ENCODE results near the gene DENND1A. TPM values are rescaled to one million over a fixed set of nuclear protein-coding genes. Genes with fewer than 3 reads are reported as not detected.

DENND1A gene
- total RNA-seq, 2 donors from 2014 or later = 18.9 to 26.8 TPM

DNA sequence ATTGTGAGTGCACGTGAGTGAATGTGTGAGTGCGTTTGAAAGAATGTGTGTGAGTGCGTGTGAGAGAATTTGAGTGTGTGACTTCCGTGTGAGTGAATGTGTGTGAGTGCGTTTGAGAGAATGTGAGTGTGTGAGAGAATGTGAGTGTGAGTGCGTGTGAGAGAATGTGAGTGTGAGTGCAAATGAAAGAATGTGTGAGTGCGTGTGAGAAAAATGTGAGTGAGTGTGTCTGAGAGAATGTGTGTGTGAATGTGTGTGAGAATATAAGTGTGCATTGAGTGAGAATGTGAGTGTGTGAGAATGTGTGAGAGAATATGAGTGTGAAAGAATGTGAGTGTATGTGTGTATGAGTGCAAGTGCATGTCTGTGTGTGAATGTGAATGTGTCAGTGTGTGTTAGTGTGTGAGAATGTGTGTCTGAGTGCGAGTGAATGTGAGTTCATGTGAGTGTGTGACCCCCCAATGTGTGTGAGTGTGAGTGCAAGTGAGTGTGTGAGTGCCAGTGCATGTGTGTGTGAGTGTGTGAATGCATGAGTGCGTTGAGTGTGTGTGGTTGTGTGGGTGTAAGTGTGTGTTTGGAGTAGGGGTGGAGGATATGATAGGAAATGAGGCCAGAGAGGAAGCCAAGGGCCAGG lies 43.8 kb upstream of the DENND1A start:
- intact Hi-C loops (cut with DNase I) = no loop called here
- no peak overlapping the region for H3K4me3 ChIP-seq
- H3K4me1 ChIP-seq (replicated peaks) = no peaks in the 10 kb centered on the region
- TF ChIP-seq POLR2AphosphoS5 (IDR thresholded peaks at IDR 0.05) (no peak), POLR2A (IDR thresholded peaks at IDR 0.05) (no peak)
- H3K27me3 ChIP-seq (replicated peaks; ENCODE audit: insufficient read depth) = no peaks in the 10 kb centered on the region
- WGBS = 93% methylated on average over 8 of the region's 9 CpGs
- no peak for DNase-seq (ENCODE audit: low spot score)
- no peaks in the 10 kb centered on the region for H3K36me3 ChIP-seq
- H3K9me3 ChIP-seq = no peaks in the 10 kb centered on the region
- no peak overlapping the region for H3K27ac ChIP-seq

DNA sequence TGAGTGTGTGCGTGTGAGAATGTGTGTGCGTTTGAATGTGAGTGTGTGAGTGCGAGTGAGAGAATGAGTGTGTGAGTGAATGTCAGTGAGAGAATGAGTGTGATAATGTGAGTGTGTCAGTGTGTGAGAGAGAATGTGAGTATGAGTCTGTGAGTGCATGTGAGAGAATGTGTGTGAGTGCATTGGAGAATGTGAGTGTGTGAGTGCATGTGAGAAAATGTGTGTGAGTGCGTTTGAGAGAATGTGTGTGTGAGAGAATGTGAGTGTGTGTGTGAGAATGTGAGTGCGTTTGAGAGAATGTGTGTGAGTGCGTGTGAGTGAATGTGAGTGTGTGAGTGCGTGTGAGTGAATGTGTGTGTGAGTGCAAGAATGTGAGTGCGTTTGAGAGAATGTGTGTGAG lies 42.7 kb upstream of the DENND1A start:
- intact Hi-C loops (cut with DNase I) = no loop called here

DNA sequence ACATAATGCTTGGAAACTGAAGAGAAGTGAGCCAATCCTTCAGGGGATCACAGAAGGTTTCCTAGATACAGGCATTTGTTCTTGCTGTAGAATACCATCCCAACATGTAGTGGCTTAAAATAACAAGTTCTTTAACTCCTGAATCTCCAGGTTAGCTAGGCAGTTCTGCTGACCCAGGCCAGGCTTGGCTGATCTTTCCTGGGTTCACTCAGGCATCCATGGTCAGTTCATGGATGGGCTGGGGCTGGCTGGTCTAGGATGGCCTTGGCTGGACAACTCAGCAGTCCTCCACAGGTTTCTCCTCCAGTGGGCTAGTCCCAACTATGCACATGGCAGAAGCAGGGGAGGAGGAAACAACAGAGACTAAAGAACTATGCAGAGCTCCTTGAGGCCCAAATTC lies 37.4 kb upstream of the DENND1A start:
- no peaks in the 10 kb centered on the region for H3K36me3 ChIP-seq
- H3K4me3 ChIP-seq = no peak overlapping the region
- H3K4me1 ChIP-seq (replicated peaks) = no peaks in the 10 kb centered on the region
- H3K27me3 ChIP-seq (replicated peaks; ENCODE audit: insufficient read depth) = no peaks in the 10 kb centered on the region
- intact Hi-C loops (cut with DNase I) = no loop called here
- DNase-seq (ENCODE audit: low spot score) = no peak
- no peak for TF ChIP-seq POLR2AphosphoS5 (IDR thresholded peaks at IDR 0.05)
- TF ChIP-seq, protein P1, sequence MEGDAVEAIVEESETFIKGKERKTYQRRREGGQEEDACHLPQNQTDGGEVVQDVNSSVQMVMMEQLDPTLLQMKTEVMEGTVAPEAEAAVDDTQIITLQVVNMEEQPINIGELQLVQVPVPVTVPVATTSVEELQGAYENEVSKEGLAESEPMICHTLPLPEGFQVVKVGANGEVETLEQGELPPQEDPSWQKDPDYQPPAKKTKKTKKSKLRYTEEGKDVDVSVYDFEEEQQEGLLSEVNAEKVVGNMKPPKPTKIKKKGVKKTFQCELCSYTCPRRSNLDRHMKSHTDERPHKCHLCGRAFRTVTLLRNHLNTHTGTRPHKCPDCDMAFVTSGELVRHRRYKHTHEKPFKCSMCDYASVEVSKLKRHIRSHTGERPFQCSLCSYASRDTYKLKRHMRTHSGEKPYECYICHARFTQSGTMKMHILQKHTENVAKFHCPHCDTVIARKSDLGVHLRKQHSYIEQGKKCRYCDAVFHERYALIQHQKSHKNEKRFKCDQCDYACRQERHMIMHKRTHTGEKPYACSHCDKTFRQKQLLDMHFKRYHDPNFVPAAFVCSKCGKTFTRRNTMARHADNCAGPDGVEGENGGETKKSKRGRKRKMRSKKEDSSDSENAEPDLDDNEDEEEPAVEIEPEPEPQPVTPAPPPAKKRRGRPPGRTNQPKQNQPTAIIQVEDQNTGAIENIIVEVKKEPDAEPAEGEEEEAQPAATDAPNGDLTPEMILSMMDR (IDR thresholded peaks at IDR 0.05) = no peak
- TF ChIP-seq POLR2A (IDR thresholded peaks at IDR 0.05) = no peak
- H3K9me3 ChIP-seq = no peaks in the 10 kb centered on the region
- no peak overlapping the region for H3K27ac ChIP-seq

More for the DNA sequence above, 42.7 kb upstream of the DENND1A start:
- no peak for DNase-seq (ENCODE audit: low spot score)
- Histone ChIP-seq H3K27me3 (replicated peaks; ENCODE audit: insufficient read depth) (no peaks in the 10 kb centered on the region), H3K27ac (no peak overlapping the region), H3K4me1 (replicated peaks) (no peaks in the 10 kb centered on the region), H3K36me3 (no peaks in the 10 kb centered on the region), H3K4me3 (no peak overlapping the region), H3K9me3 (no peaks in the 10 kb centered on the region)
- TF ChIP-seq POLR2AphosphoS5 (IDR thresholded peaks at IDR 0.05) (no peak), POLR2A (IDR thresholded peaks at IDR 0.05) (no peak)
- TF ChIP-seq, protein P1 (IDR thresholded peaks at IDR 0.05) = no peak
- WGBS = 96% methylated on average over 8 of the region's 8 CpGs

DNA sequence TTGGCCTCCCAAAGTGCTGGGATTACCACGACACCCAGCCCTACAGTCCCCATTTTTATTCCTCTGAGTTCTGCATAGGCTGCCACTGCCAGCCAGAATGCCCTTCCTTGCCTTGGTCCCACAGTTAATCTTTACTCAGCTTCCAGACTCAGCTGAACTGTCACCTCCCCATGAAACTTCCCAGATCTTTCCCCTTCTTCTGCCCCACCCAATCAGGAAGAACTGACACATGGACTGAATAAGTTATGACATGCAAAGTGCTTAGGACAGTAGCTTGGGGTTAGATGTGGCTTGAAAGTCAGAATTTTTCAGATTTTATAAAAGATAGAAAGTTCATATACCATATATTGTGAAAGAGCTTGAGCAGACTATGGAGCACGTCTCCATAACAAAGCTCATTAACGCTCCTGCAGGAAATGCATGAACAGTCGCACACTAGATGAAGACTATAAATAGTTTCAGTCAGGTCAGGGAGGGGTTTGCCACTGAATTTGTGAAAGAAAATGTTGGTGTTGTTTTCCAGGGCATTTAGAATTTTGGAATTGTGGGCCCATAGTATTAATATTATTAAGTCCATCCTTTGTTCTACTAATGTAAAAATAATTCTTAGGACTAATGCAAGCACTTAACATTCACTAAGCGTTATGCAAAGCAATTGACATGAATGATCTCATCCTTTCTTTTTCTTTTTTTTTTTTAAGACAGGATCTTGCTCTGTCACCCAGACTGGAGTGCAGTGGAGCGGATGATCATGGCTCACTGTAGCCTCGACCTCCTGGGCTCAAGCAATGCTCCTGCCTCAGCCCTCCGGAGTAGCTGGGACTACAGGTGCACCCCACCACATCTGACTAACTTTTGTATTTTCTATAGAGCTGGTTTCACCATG lies 36.1 kb upstream of the DENND1A start:
- Histone ChIP-seq H3K27ac (no peak overlapping the region), H3K9me3 (no peaks in the 10 kb centered on the region), H3K4me1 (replicated peaks) (no peaks in the 10 kb centered on the region), H3K4me3 (no peak overlapping the region), H3K36me3 (no peaks in the 10 kb centered on the region), H3K27me3 (replicated peaks; ENCODE audit: insufficient read depth) (no peaks in the 10 kb centered on the region)
- TF ChIP-seq, protein P1 (IDR thresholded peaks at IDR 0.05) = no peak
- TF ChIP-seq POLR2AphosphoS5 (IDR thresholded peaks at IDR 0.05) (no peak), POLR2A (IDR thresholded peaks at IDR 0.05) (no peak)
- DNase-seq (ENCODE audit: low spot score) = no peak
- 65% methylated on average over 8 of the region's 8 CpGs for WGBS
- intact Hi-C loops (cut with DNase I) = no loop called here

DNA sequence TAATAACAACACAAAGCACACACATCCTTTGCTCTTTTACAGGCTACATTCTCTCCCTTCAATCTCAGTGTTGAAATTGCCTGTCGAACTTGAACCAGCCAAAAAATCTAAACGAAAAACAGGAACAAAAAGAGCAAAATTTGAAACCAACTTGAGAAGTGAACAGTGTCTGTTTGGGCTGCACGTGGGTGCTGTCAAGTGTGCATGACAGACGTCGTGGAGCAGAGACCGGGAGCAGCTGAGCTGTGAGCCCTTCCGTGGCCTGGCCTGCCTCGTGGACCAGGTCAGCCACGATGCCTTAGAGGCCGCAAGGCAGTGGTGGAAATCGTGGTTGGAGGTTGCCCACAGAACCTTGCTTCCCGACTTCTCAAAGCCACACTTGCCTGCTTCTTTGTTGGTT lies 34.8 kb upstream of the DENND1A start:
- no peak overlapping the region for H3K4me3 ChIP-seq
- DNase-seq (ENCODE audit: low spot score) = no peak
- H3K4me1 ChIP-seq (replicated peaks) = no peaks in the 10 kb centered on the region
- H3K9me3 ChIP-seq = no peaks in the 10 kb centered on the region
- no peaks in the 10 kb centered on the region for H3K27me3 ChIP-seq (replicated peaks; ENCODE audit: insufficient read depth)
- H3K27ac ChIP-seq = no peak overlapping the region
- H3K36me3 ChIP-seq = no peaks in the 10 kb centered on the region
- TF ChIP-seq POLR2A (IDR thresholded peaks at IDR 0.05) (no peak), POLR2AphosphoS5 (IDR thresholded peaks at IDR 0.05) (no peak)
- TF ChIP-seq, protein P1 (IDR thresholded peaks at IDR 0.05) = no peak
- intact Hi-C loops (cut with DNase I) = no loop called here
- 70% methylated on average over 12 of the region's 12 CpGs for WGBS
